Raji (cell line): ENCODE results near the gene FOXN3.

Source experiments
- POLR2A ChIP-seq: IDR thresholded peaks from 2 replicates; pipeline ENCODE4 v1.6.1; 2011; ENCODE audit warnings: low read depth, low read length, control low read depth; ENCODE audit not compliant: insufficient read depth

The FOXN3 gene

GRCh38 chr14:89384636-89385035 is 32.4 kb downstream of the FOXN3 start:
- TF ChIP-seq POLR2A = no peak

- no peak for TF ChIP-seq POLR2A
Observed at GRCh38 chr14:89384023-89384422, 33.0 kb downstream of the FOXN3 start.

GRCh38 chr14:89382901-89383845 is 33.9 kb downstream of the FOXN3 start:
- no peak for TF ChIP-seq POLR2A

DNA sequence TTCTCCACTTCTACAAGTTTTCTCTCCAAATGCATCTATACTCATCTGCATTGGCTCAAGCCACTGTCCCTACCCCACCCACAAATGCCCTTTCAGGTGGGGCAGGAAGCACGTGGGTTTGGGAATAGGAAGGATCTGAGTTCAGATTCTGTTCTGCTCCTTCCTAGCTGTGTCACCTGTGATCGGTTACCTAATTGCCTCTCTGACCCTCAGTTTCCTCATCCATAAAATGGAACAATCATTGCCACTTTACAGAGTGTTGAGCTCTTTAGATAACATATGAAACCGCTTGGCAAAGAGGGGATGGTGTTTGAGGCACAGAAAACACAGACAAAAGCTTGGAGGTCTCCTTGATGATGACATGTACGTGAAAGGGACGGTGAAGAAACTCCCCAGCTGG is 34.5 kb downstream of the FOXN3 start:
- TF ChIP-seq POLR2A = no peak

DNA sequence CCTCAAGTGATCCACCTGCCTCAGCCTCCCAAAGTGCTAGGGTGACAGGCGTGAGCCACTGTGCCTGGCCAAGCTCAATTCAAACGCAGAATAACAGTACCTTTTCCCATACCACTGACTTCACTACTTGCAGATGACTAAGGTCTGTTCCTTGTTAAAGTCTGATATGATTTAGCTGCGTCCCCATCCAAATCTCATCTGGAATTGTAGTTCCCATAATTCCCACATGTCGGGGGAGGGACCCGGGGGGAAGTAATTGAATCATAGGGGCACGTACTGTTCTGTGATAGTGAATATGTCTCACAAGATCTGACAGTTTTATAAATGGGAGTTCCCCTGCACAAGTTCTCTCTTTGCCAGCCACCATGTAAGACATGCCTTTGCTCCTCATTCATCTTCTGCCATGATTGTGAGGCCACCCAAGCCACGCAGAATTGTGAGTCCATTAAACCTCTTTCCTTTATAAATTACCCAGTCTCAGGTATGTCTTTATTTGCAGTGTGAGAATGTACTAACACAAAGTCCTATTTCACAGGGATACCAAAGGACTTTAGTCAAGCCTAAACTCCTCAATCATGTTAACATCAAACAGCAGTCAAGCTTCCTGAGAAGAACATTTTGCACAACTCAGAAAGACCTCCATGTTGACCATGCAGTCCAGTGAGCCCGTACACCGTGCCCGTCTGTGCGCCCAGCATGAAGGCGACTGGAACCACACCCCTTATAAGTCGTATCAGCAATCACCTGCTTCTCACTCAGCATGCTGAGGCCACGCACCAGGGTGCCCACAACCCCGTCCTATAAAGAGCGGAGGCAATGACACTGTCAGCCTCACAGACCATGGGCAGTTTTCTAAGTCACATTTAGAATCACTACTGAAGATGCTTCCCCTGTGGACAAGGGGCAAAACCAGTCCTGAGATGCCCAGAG is 36.9 kb downstream of the FOXN3 start:
- no peak for TF ChIP-seq POLR2A

DNA sequence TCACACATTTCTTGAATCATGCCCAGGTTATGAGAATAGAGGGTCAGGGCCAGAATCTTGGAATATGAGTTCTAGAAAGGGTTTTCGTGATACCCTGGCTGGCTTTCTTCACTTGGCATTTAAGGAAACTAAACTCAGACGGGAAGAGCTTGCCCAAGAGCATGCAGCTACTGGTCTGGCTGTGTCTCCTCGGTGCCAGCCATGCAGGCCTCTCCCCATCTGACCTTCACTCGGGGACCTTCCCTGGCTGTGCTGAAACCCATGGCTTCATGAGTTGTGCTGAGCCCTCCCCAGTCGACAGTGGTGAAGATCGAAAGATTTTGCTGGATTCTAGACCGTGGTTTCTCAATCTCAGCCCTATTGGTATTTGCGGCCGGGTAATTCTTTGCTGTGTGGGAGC is 38.0 kb downstream of the FOXN3 start:
- TF ChIP-seq POLR2A = no peak

DNA sequence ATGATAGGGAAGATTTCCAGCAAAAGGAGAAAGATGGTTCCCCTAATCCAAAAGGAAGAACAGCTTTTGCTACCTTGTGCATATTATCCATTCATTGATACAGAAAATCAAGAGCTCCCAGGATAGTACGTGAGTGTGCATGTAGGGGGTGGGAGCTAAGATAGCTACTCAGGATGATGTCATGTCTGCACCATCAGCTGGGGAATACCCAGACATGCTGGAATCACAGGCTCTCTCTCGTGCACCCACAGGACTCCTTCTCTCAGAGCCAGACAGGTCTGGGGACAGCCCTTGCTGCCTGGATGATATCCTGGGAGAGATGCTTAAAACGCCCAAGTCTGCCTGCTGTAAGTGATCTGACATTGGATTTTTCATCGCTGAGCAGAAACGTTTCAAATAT is 38.9 kb downstream of the FOXN3 start:
- no peak for TF ChIP-seq POLR2A

GRCh38 chr14:89377544-89377943 is 39.5 kb downstream of the FOXN3 start:
- TF ChIP-seq POLR2A = no peak

GRCh38 chr14:89374908-89375307 is 42.1 kb downstream of the FOXN3 start:
- TF ChIP-seq POLR2A = no peak

DNA sequence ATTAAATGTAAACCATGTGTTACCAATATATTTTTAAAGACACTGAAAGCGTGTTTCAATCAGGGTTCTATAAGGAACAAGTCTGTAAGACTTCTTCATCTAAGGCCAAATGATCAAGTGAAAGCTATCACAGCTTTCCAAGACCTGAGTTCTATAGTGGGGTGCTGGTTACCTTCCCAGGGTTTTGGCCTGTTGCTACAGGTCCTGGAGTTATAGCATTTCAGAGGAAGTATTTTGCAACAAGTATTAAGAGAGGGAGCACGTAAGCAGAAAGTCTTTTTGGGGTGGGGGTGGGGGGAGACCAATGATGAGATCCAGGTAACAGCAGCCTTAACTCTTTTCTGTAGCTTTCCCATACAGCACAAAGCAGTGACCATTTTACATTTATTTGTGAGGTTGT is 43.8 kb downstream of the FOXN3 start:
- TF ChIP-seq POLR2A = no peak

DNA sequence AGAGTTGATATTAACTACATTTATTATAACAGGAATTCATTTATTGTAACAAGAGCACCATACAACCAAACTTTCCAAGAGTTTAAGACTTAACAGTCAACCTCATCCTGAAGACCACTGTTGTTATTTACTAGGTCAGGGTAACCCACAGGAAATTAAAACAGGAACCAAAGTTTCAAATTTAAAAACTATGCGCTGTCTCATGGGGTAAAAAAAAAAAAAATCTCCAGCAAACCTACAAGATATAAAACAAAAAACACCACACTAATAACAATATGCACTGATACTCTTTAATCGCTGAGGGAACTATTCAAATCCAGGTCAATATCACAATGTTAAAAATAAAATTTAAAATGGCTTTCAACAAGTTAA is 44.5 kb downstream of the FOXN3 start:
- no peak for TF ChIP-seq POLR2A

DNA sequence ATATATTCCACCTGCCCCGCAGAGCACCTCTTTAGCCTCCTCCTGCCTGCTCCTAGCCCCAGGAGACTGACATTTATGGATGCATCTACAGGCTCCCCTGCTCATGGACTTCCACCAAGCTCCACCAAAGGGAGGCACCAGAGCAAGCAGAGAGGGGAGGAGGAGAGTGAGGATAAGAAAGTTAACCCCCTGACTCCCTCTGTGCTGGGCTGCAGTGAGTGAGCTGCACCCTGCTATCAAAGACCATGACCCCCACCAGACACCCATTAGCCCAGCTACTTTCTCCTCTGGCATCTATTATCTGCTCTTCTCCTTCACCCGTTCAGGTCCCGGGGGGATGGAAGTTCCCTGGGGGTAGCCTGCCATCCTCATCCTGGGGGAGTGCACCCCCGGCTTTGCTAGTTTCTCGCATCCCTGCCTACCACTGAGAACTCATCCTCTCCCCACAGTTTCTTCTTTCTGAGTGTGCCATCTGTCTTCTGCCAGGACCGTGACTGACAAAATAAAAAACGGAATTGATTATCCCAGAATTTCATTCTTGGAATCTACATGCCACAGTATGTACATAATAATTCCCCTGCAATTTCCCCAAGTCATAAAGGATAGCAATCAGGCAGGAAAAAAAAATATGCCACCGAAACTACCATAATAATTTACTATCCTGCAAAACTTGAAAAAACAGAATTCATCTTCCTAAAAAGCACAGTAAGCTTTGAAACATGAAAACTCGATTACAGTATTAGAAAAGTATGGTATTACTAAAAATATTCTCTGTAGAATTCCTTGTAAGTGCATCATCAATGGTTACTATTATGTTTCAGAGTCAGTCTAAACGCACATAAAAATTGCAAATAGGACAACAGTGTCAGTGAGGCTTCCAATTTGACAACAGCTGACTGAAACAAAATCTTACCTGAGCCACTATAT is 45.2 kb downstream of the FOXN3 start:
- no peak for TF ChIP-seq POLR2A

DNA sequence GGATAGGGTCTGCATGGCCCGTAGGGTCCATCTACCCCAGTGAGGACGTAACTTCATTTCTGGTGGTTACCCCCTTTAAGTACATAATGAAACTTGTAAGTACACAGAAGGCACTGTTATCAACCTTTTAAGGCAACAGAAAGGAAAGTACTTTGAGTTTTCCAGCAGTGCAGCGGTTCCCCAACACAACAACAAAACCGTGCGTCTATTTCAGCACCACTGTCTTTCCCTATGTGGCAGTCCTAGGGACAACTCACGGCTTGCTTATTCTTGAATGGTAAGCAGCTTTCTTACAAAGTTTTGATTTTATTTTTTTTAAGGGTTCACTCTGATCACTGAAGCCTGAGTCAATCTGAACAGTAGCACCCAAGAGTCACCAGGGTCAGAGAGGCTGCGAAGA is 46.3 kb downstream of the FOXN3 start:
- no peak for TF ChIP-seq POLR2A

DNA sequence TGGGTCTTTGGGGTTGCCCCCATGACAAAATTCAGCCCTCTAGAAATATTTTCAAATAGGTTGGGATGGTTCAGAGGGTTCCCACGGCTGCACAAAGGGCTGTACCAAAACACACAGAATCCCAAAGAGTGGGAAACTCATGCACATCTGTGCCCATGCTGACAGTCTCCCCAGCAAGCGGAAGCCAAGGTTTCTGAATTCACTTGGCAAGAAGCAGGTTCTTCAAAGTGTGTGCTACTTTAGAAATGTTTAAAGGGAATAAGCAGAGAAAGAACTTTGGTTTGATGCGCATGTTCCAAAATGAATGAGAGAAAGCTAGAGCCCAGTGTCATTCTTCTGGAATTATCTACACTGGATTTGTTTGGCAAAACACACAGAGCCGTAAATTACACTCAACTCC is 46.7 kb downstream of the FOXN3 start:
- TF ChIP-seq POLR2A = no peak

DNA sequence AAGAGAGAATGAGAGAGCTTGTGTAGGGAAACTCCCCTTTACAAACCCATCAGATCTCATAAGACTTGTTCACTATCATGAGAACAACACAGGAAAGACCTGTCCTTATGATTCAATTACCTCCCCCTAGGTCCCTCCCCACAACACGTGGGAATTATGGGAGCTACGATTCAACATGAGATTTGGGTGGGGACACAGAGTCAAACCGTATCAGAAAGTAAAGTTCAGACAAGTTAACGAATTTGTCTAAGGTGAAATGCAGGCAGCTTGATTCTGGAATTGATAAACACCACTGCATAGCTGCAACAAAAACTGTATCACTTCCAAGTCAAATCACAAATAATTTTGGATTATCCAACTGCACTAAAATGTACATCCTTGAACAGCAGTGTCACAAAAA is 47.4 kb downstream of the FOXN3 start:
- TF ChIP-seq POLR2A = no peak
